ENCODE measurements around the gene HLA-DQA1. TPM values are rescaled to one million over a fixed set of nuclear protein-coding genes. Genes with fewer than 3 reads are reported as not detected.
"Not testable (repeated sequence)": the region's sequence is repeated elsewhere in the genome, so short reads cannot be mapped to it uniquely, and the experiment has no call there.

Gene HLA-DQA1
- total RNA-seq, 1 experiment from 2014 or later: not detected

DNA sequence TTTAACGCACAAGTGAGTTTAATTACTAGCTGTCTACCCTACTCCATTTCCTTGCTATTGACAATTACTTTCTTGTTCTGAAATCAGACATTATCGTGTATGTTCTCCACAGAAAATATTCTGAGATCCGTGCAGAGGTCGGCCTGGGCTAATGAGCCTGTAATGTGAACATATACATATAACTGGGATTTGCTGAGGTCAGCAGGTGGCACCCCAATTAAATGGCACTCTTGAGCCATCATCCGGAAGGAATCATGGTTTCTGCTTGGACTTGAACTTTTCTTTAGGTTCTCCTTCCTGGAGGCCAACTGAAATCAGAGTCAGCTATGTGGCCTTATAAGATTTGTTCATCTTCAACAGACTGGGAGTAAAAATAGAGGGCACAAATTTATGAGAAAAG, 25.6 kb downstream of the HLA-DQA1 start:
- Histone ChIP-seq H3K27me3 (no peaks in the 10 kb centered on the region), H3K4me1 (no peaks in the 10 kb centered on the region), H3K36me3 (no peaks in the 10 kb centered on the region), H3K4me3 (no peak overlapping the region), H3K9me3 (replicated peaks) (no peaks in the 10 kb centered on the region), H3K27ac (no peak overlapping the region)
- no peak for DNase-seq

DNA sequence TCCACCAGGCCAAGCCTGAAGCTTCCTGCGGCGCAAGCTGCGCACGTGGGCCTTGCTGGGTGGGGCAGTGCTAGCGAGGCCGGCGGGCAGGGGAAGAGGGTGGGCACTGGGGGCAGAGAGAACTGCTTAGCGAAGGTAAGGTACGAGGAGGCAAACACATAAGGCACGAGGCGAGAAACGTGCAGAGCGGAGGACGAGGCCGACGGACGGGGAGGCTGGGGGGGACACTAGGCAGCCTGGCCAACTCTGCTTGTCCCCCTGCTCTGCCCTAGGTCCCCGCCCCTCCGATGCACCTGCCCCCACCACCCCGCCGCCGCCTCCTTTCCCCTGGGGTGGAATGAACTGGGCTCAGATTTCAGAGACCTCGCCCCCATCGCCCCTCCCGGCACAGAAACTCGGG, 27.1 kb downstream of the HLA-DQA1 start:
- Histone ChIP-seq H3K4me3 (no peak overlapping the region), H3K27ac (no peak overlapping the region), H3K9me3 (replicated peaks) (no peaks in the 10 kb centered on the region), H3K36me3 (no peaks in the 10 kb centered on the region), H3K27me3 (no peaks in the 10 kb centered on the region), H3K4me1 (no peaks in the 10 kb centered on the region)
- no peak for DNase-seq

DNA sequence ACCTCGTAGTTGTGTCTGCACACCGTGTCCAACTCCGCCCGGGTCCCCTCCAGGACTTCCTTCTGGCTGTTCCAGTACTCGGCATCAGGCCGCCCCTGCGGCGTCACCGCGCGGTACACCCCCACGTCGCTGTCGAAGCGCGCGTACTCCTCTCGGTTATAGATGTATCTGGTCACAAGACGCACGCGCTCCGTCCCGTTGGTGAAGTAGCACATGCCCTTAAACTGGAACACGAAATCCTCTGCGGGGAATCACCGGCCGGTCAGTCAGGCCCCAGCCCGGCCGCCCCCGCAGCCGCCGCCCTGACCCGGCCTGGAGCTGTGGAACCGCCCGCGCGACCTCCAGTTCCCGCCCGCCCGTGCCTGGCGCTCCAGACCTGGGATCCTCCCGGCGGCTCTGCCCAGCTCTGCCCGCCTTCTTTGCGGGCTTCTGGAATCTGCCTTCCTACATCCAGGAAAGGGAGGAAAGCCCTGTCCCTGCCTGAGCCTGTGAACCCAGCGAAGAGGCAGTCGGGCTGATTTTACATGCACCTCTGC, 27.7 kb downstream of the HLA-DQA1 start:
- Histone ChIP-seq H3K4me3 (no peak overlapping the region), H3K9me3 (replicated peaks) (no peaks in the 10 kb centered on the region), H3K27me3 (no peaks in the 10 kb centered on the region), H3K4me1 (no peaks in the 10 kb centered on the region), H3K36me3 (no peaks in the 10 kb centered on the region), H3K27ac (no peak overlapping the region)
- DNase-seq: no peak

DNA sequence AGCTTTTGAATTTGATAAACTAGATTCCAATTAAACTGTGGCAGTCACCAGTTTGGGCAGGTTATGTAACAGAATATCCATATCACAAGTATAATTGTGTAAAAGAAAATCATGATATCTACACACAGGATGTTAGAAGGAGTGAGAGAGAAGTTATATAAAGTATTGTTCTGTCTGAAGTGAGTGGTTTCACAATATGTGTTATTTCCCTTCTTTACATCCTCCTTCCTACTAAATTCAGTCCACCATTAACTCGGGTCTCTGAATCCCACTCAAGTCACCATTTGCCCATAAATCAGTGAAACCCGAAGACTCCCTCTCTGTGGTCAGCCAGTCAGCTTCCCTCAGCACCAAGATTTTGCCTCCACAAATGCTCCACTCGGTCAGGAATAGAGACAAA, 28.5 kb downstream of the HLA-DQA1 start:
- no peaks in the 10 kb centered on the region for H3K36me3 ChIP-seq
- no peaks in the 10 kb centered on the region for H3K27me3 ChIP-seq
- no peak for DNase-seq

DNA sequence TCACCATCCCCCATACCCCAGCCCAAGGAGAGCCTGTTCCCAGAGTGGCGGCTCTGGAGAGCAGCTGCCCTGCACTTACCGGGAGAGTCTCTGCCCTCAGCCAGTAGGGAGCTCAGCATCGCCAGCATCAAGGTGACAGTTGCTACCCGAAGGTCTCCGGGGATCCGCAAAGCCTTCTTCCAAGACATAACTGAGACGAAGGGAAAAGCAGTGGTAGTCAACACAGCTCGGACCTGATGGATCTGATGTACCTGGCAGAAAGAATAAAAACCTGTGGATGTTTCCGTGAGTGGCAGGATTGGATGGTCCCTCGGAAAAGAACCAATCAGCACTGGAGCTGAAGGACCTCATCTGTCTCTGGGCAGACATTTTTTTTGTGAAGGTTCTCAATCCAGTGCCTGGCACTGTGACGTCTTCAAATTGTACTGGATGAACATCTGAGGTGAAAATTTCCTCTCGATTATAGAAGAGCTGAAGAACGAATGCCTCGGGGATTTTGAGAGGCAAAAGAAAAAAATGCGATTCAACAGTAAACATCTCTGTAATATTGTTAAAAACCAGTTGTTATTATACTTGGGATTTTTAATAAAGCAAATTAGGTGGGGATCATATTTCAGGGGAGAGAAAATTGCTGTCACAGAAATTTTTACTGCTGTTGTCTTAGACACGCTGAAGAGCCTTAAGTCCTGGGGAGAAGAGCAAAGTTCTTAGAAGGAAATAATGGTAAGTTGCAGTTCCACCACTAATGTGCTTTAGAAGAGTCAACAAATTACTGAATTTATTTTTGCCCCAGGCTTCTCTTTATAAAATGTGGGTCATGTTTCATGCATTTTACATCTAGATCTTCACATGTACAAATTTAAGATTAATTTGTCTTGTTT, 29.5 kb downstream of the HLA-DQA1 start, which contains the start of gene HLA-DQB1:
Gene HLA-DQB1 (minus strand): TSS at position 238 of the 881 bp plus-strand sequence. CDS start 50 bp downstream, at position 188.
- no peaks in the 10 kb centered on the region for H3K27me3 ChIP-seq
- H3K9me3 ChIP-seq (replicated peaks): no peaks in the 10 kb centered on the region
- DNase-seq: peak in 1 of 2 experiments; percentile 48
- H3K4me3 ChIP-seq: no peak within 1 kb of the TSS
- no peaks in the 10 kb centered on the region for H3K36me3 ChIP-seq
- H3K4me1 ChIP-seq: no peaks in the 10 kb centered on the region
- H3K27ac ChIP-seq: no peak within 1 kb of the TSS

More for the DNA sequence above, 28.5 kb downstream of the HLA-DQA1 start:
- H3K4me1 ChIP-seq: no peaks in the 10 kb centered on the region
- H3K9me3 ChIP-seq (replicated peaks): no peaks in the 10 kb centered on the region
- H3K4me3 ChIP-seq: no peak overlapping the region
- H3K27ac ChIP-seq: no peak overlapping the region

DNA sequence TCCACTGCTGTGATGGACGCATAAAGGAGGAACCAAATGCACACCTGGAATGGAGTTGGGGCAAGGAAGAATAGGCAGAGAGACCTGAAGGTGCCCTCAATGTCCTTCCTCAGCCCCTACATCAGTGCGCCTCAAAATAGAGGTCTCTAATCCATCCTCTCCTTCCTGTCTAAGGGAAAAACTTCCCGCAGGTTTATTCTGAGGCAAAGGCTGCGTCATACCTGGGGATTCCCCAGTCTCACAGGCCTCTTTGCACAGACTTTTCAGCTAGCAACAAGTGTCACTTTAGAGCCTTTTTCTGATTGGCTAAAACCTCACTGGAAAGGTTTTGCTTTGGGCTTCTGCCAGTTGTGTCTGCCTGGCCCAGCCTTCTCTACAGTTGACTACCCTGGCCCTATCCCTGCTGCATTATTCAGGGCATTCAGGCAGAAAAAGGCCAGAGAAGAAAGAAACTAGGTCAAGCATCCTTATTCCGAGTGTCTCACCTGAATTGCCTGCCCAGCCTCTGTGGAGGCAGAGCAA, 31.1 kb downstream of the HLA-DQA1 start:
- Histone ChIP-seq H3K4me3 (no peak overlapping the region), H3K27me3 (no peaks in the 10 kb centered on the region), H3K9me3 (replicated peaks) (no peaks in the 10 kb centered on the region), H3K27ac (no peak overlapping the region), H3K4me1 (no peaks in the 10 kb centered on the region), H3K36me3 (no peaks in the 10 kb centered on the region)
- DNase-seq: no peak

DNA sequence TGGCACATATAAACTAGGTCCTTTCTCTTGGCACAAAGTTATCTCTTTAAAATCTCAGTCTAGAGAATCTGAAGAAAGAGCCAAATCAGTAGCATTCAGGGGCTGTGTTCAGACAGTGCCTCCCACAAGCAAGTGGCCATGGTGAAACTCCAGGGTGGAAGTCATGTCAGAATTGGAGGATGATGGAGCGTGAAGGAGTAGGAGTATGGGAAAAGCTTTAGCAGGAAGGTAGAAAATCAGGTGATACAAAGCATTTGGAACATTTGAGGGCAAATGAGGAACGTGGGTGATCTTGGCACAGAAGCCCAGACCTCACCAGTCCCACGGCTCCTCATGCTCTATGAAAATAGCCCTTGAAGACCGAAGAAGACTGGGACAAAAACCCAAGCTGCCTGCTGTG, 32.0 kb downstream of the HLA-DQA1 start:
- no peaks in the 10 kb centered on the region for H3K4me1 ChIP-seq
- no peak for DNase-seq
- H3K36me3 ChIP-seq: no peaks in the 10 kb centered on the region

DNA sequence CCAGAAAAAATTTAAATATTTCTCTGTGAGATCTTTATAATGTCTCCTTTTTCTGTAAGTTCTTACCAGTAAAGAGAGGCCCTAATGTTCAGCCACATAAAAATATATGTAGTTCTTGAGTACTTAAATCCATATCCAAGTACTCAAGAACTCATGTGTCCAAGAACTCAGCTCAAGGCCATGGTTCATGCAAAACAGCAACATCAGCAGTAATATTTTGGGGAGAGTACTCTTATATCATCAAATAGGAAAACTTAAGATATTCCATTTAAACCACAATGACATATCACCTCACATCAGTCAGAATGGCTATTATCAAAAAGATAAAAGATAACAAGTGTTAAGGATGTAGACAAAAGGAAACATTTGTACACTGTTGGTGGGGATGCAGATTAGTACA, 32.7 kb downstream of the HLA-DQA1 start:
- Histone ChIP-seq H3K27me3 (no peaks in the 10 kb centered on the region), H3K27ac (no peak overlapping the region), H3K36me3 (no peaks in the 10 kb centered on the region), H3K4me3 (no peak overlapping the region), H3K9me3 (replicated peaks) (no peaks in the 10 kb centered on the region), H3K4me1 (no peaks in the 10 kb centered on the region)
- no peak for DNase-seq

More for the DNA sequence above, 32.0 kb downstream of the HLA-DQA1 start:
- Histone ChIP-seq H3K9me3 (replicated peaks) (no peaks in the 10 kb centered on the region), H3K27me3 (no peaks in the 10 kb centered on the region), H3K4me3 (no peak overlapping the region), H3K27ac (no peak overlapping the region)

DNA sequence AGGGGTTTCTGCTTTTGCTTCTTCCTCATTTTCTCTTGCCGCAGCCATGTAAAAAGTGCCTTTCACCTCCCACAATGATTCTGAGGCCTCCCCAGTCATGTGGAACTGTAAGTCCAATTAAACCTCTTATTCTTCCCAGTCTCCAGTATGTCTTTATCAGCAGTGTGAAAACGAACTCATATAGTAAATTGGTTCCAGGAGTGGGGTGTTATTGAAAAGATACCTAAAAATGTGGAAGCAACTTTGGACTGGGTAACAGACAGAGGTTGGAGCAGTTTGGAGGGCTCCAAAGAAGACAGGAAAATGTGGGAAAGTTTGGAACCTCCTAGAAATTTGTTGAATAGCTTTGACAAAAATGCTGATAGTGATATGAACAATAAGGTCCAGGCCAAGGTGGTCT, 34.7 kb downstream of the HLA-DQA1 start:
- not testable (repeated sequence) for H3K4me3 ChIP-seq; DNase-seq; H3K27ac ChIP-seq; H3K27me3 ChIP-seq; H3K9me3 ChIP-seq (replicated peaks); H3K4me1 ChIP-seq; H3K36me3 ChIP-seq

DNA sequence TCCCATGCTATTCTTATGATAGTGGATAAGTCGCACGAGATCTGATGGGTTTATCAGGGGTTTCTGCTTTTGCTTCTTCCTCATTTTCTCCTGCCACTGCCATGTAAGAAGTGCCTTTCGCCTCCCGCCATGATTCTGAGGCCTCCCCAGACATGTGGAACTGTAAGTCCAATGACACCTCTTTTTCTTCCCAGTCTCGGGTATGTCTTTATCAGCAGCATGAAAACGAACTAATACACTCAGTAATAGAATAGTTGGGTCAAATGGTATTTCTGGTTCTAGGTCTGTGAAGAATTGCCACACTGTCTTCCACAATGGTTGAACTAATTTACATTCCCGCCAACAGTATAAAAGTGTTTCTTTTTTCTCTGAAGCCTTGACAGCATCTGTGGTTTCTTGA, 36.9 kb downstream of the HLA-DQA1 start:
- DNase-seq; H3K9me3 ChIP-seq (replicated peaks); H3K4me1 ChIP-seq; H3K4me3 ChIP-seq; H3K27ac ChIP-seq; H3K27me3 ChIP-seq; H3K36me3 ChIP-seq: not testable (repeated sequence)

DNA sequence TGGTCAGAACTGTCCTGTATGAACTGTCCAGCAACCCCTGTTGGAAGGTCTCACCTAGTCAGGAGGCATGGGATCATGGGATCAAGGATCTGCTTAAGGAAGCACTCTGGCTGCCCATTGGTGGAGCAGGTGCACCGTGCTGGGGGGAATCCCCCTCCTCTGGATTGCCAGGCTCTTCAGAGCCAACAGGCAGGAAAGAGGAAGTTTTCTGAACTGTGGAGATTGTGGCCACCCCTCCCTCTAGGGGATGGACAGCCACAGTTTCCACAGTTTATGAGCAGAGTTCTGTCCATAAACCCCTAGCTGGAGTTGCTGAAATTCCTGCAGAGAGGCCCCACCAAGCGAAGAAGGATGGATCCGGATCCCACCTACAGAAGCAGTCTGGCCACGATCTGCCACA, 42.3 kb downstream of the HLA-DQA1 start:
- Histone ChIP-seq H3K4me1 (no peaks in the 10 kb centered on the region), H3K4me3 (no peak overlapping the region), H3K36me3 (no peaks in the 10 kb centered on the region), H3K9me3 (replicated peaks) (no peaks in the 10 kb centered on the region), H3K27me3 (no peaks in the 10 kb centered on the region), H3K27ac (no peak overlapping the region)
- DNase-seq: no peak

DNA sequence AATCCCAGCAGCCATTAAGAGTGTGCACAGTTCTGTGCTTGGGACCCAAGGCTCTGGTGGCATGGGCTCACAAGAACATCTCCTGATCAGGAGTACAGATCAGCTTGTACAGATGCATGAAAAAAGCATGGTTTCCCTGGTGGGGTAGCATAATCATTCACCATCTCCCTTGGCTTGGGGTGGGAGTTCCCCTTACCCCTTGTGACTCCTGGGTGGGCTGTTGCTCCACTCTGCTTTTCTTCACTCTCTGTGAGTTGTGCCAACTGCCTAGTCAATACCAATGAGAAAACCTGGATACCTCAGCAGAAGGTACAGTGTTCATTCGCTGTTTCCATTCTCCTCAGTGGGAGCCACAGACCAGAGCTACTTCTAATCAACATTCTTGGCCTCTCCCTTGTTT, 42.8 kb downstream of the HLA-DQA1 start:
- Histone ChIP-seq H3K4me1 (no peaks in the 10 kb centered on the region), H3K27ac (no peak overlapping the region), H3K9me3 (replicated peaks) (no peaks in the 10 kb centered on the region), H3K27me3 (no peaks in the 10 kb centered on the region), H3K4me3 (no peak overlapping the region), H3K36me3 (no peaks in the 10 kb centered on the region)
- no peak for DNase-seq

DNA sequence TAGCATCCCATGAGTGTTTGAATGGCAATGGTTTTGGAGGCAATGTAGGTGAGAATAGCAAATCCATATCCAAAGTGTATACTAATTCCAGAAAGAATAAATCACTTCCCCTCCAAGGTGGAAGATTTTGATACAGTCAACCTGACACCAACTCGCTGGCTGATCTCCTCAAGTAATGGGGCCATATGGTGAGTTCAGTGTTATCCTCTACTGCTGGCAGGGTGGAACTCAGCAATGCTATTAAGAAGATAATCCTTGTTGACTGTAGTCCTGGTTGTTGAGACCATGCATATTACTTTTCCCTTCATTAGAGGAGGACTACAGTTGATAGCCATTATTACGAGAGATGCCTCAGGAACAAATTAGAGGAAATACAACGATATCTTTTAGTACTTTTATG, 47.0 kb downstream of the HLA-DQA1 start:
- no peak for DNase-seq
- Histone ChIP-seq H3K36me3 (no peaks in the 10 kb centered on the region), H3K9me3 (replicated peaks) (no peaks in the 10 kb centered on the region), H3K27me3 (no peaks in the 10 kb centered on the region), H3K27ac (no peak overlapping the region), H3K4me3 (no peak overlapping the region), H3K4me1 (no peaks in the 10 kb centered on the region)

DNA sequence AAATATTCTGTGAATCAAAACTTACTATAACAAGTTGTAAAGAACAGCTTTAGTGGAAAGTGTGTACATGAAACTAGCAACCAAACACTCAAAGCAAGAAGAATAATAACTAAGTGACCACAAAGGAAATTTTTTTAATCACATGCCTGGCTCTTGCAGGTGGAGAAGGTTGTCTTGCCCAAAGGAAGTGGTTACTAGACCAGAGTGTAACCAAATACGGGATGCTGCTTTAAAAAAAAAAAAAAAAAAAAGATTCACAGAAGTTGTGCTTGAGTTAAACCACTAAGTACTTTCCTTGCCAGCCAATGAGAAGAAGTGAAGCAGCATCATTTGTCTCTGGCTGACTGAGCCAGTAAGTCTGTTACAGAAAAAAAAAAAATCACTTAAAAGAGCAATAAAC, 48.4 kb downstream of the HLA-DQA1 start:
- Histone ChIP-seq H3K9me3 (replicated peaks) (no peaks in the 10 kb centered on the region), H3K4me3 (no peak overlapping the region), H3K4me1 (no peaks in the 10 kb centered on the region), H3K27me3 (no peaks in the 10 kb centered on the region), H3K27ac (no peak overlapping the region), H3K36me3 (no peaks in the 10 kb centered on the region)
- DNase-seq: no peak
